DND-41 (cell line): ENCODE data around the gene MYG1.

Experiments
- ATAC-seq: fragments of 200-7000 bp; cut with Tn5 transposase; 3 replicates; pipeline ENCODE4 v1.9.1; 2021; ENCODE audit warnings: low read depth; ENCODE audit not compliant: insufficient read depth
- DNase-seq: peaks from one replicate; pipeline ENCODE4 v3.0.0-alpha.2; 2020
- H2AFZ ChIP-seq: 2 replicates; pipeline ENCODE4 v1.6.0; 2012; ENCODE audit warnings: low read depth, low read length
- H3K27ac ChIP-seq: 2 replicates; pipeline ENCODE4 v1.5.1; 2012; ENCODE audit warnings: low read length, inconsistent platforms
- H3K27me3 ChIP-seq: fragments of 200-600 bp; sonication (generic); 2 replicates; pipeline ENCODE4 v1.6.0; 2012; ENCODE audit warnings: low read length, mild to moderate bottlenecking, inconsistent platforms; ENCODE audit not compliant: insufficient read depth, poor library complexity
- H3K36me3 ChIP-seq: 2 replicates; pipeline ENCODE4 v1.5.1; 2012; ENCODE audit warnings: low read length, inconsistent platforms; ENCODE audit not compliant: insufficient read depth
- H3K4me1 ChIP-seq: 2 replicates; pipeline ENCODE4 v1.5.1; 2012; ENCODE audit warnings: mild to moderate bottlenecking, low read length; ENCODE audit not compliant: insufficient read depth
- H3K4me2 ChIP-seq: 2 replicates; pipeline ENCODE4 v1.6.0; 2012; ENCODE audit warnings: mild to moderate bottlenecking, moderate library complexity, low read length, inconsistent platforms; ENCODE audit not compliant: insufficient read depth
- H3K4me3 ChIP-seq, 2 experiments: fragments of 200-600 bp in 1 of 2; shearing (Covaris generic) in 1 of 2; 2 replicates each; pipeline ENCODE4 v1.5.1; 2012 to 2016; ENCODE audit warnings: inconsistent platforms in 2 of 2, low read length in 2 of 2, mild to moderate bottlenecking in 2 of 2, low read depth in 1 of 2, moderate library complexity in 1 of 2
- H3K79me2 ChIP-seq: 2 replicates; pipeline ENCODE4 v1.6.0; 2012; ENCODE audit warnings: low read length, inconsistent platforms; ENCODE audit not compliant: insufficient read depth
- H3K9ac ChIP-seq: 2 replicates; pipeline ENCODE4 v1.6.0; 2012; ENCODE audit warnings: low read depth, mild to moderate bottlenecking, inconsistent platforms, low read length, moderate library complexity
- H3K9me3 ChIP-seq: 2 replicates; pipeline ENCODE4 v1.5.1; 2012; ENCODE audit warnings: low read length, moderate library complexity, mild to moderate bottlenecking, inconsistent platforms; ENCODE audit not compliant: insufficient read depth, severe bottlenecking
- H4K20me1 ChIP-seq: 2 replicates; pipeline ENCODE4 v1.6.0; 2012; ENCODE audit warnings: low read length; ENCODE audit not compliant: insufficient read depth
- CTCF ChIP-seq: IDR thresholded peaks from 2 replicates; pipeline ENCODE4 v1.5.1; 2012; ENCODE audit warnings: borderline replicate concordance, low read length, moderate library complexity, mild to moderate bottlenecking; ENCODE audit not compliant: poor library complexity, severe bottlenecking; ENCODE audit errors: extremely low read depth
- EZH2 ChIP-seq: IDR thresholded peaks from 3 replicates; pipeline ENCODE4 v1.6.1; 2012; ENCODE audit warnings: borderline replicate concordance, low read depth, mild to moderate bottlenecking, moderate library complexity, low read length, inconsistent platforms; ENCODE audit not compliant: severe bottlenecking

Gene MYG1

DNA sequence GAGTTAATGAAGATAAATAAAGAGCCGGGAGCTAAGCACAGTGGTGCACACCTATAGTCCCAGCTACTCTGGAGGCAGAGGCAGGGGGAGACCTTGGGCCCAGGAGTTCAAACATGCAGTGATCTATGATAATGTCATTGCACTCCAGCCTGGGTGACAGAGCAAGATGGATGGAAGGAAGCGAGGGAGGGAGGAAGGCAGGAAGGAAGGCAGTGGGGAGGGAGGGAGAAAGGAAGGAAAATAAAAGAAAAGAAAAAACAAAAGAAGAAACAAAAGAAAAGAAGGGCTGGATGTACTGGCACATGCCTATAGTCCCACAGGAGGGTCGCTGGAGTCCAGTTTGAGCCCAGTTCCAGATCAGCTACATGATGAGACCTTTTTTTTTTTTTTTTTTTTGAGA, 55.6 kb downstream of the MYG1 start:
- H2AFZ ChIP-seq = no peak overlapping the region

More for the DNA sequence above, 55.6 kb downstream of the MYG1 start:
- no peak for ATAC-seq
- Histone ChIP-seq H3K36me3 (no peaks in the 10 kb centered on the region), H3K4me3 (no peak overlapping the region), H3K9me3 (no peaks in the 10 kb centered on the region), H3K27me3 (no peaks in the 10 kb centered on the region), H3K4me1 (0 out of 2 replicates have a peak, but pooled peaks cover 3% of the 10 kb centered on the region), H3K79me2 (no peaks in the 10 kb centered on the region), H3K4me2 (no peak overlapping the region), H3K27ac (no peak overlapping the region), H4K20me1 (no peaks in the 10 kb centered on the region), H3K9ac (no peak overlapping the region)
- TF ChIP-seq EZH2 (no peak), CTCF (no peak)
- DNase-seq = no peak
